GM06990 (cell line): ENCODE data around the gene ST3GAL6.

ENCODE experiments used
- DNase-seq: peaks from one replicate; pipeline ENCODE4 v3.0.0-alpha.2; 2011; ENCODE audit not compliant: insufficient read length; ENCODE audit errors: extremely low read depth
- H3K27me3 ChIP-seq: replicated peaks from 2 replicates; pipeline ENCODE4 v1.6.0; 2011; ENCODE audit warnings: low read length; ENCODE audit not compliant: control insufficient read depth, insufficient read depth
- H3K36me3 ChIP-seq: 2 replicates; pipeline ENCODE4 v1.5.1; 2011; ENCODE audit warnings: low read length; ENCODE audit not compliant: control insufficient read depth, insufficient read depth
- H3K4me3 ChIP-seq: replicated peaks from 2 replicates; pipeline ENCODE4 v1.5.1; 2011; ENCODE audit warnings: low read depth, mild to moderate bottlenecking, control low read depth, low read length
- CTCF ChIP-seq: IDR thresholded peaks from 2 replicates; pipeline ENCODE4 v1.5.1; 2011; ENCODE audit warnings: low read length, control low read depth, mild to moderate bottlenecking, inconsistent platforms; ENCODE audit not compliant: insufficient read depth, poor library complexity, severe bottlenecking

The ST3GAL6 gene

GRCh38 chr3:98777801-98778220 is 14.7 kb downstream of the ST3GAL6 start:
- Histone ChIP-seq H3K36me3 (peaks cover 2% of the 10 kb centered on the region), H3K4me3 (no peak overlapping the region), H3K27me3 (no peaks in the 10 kb centered on the region)
- no peak for TF ChIP-seq CTCF
- no peak for DNase-seq

- Histone ChIP-seq H3K27me3 (no peaks in the 10 kb centered on the region), H3K36me3 (peaks cover 2% of the 10 kb centered on the region), H3K4me3 (no peak overlapping the region)
- no peak for TF ChIP-seq CTCF
- no peak for DNase-seq
Measured at GRCh38 chr3:98778383-98778782, 15.2 kb downstream of the ST3GAL6 start.

- Histone ChIP-seq H3K36me3 (peaks cover 2% of the 10 kb centered on the region), H3K27me3 (no peaks in the 10 kb centered on the region), H3K4me3 (no peak overlapping the region)
- no peak for DNase-seq
- no peak for TF ChIP-seq CTCF
Measured at GRCh38 chr3:98778852-98779413, 15.8 kb downstream of the ST3GAL6 start.

DNA sequence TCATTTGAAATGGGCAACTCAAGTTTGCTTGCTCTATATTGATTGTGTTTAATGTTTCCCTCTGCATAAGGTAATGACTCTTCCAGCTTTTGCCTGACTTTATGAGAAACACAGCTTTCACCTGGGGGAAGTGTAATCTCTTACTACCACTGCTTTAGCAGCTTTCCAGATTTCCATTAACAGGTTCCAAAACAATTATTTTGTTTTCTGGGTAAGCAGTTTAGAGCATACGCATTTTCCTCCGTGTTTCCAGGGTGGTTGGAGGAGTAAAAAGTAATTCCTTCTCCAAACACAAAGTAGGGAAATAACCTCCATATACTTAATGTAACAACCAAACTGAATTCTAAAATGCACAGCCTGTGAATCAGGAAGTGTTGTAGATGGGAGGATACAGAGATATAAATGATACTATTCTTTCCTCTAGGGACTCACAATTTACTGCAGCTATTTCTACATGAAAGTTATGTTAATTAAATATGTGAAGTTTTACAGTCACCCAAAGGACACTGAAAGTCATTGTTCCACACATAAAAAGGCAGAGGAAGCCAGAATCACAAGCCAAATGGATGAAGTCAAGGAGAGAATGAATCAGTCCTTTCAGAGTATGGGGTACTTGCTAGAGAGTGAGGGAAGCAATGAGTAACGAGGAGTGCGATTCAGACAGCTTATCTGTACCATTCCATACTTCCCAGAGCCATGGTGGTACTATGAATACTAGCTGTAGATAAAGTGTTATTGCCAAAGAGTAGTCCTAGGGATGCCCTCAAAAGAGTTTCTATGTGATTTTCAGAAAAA is 16.6 kb downstream of the ST3GAL6 start:
- H3K36me3 ChIP-seq, result peaks cover 2% of the 10 kb centered on the region
- H3K4me3 ChIP-seq, result no peak overlapping the region
- H3K27me3 ChIP-seq, result no peaks in the 10 kb centered on the region
- no peak for DNase-seq
- TF ChIP-seq CTCF, result no peak

DNA sequence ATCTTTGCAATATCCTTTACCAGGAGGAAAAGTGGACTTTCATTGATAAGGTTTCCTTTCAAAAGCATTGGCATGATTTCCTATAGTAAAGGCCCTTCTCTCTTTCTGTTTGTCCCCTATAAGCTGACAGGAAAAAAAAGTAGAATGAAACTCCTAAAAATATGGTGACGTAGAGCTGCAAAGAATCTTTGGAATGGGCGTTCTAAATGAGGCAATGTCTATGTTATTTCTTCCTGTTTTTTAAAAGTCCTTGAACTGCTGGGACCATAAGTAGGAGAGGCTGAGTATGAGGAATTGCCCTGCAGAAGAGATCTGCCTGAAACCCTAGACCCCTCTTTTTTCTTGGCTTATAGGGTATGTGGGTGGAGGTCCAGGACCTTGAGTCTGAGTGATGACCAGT is 17.2 kb downstream of the ST3GAL6 start:
- Histone ChIP-seq H3K36me3 (peaks cover 2% of the 10 kb centered on the region), H3K27me3 (no peaks in the 10 kb centered on the region), H3K4me3 (no peak overlapping the region)
- DNase-seq, result no peak
- TF ChIP-seq CTCF, result no peak
